Testis (tissue), 3 donors: ENCODE results near the gene TBC1D30. TPM values are rescaled to one million over a fixed set of nuclear protein-coding genes. Genes with fewer than 3 reads are reported as not detected.

Experiments used
- DNase-seq: peaks from one replicate; pipeline ENCODE4 v3.0.0-alpha.2; 2019
- H3K27ac ChIP-seq, 2 donors: fragments of 200-600 bp; sonication (generic); one replicate each; pipeline ENCODE4 v1.5.1; 2019
- H3K27me3 ChIP-seq: fragments of 200-600 bp; sonication (generic); one replicate; pipeline ENCODE4 v1.5.1; 2019
- H3K36me3 ChIP-seq: fragments of 200-600 bp; sonication (generic); one replicate; pipeline ENCODE4 v1.5.1; 2017; ENCODE audit warnings: low read depth; ENCODE audit errors: missing control alignments
- H3K4me1 ChIP-seq: fragments of 200-600 bp; sonication (generic); one replicate; pipeline ENCODE4 v1.5.1; 2019
- H3K4me3 ChIP-seq, 2 donors: fragments of 200-600 bp; sonication (generic); one replicate each; pipeline ENCODE4 v1.5.1; 2017 to 2019
- H3K9me3 ChIP-seq: fragments of 200-600 bp; sonication (generic); one replicate; pipeline ENCODE4 v1.5.1; 2017
- CTCF ChIP-seq, 3 experiments: fragments of 450-650 bp in 2 of 3; fragments of 200-600 bp in 1 of 3; sonication (generic) in 1 of 3; IDR thresholded peaks; one replicate each; pipeline ENCODE4 v1.5.1; 2016 to 2019; ENCODE audit warnings: antibody characterized with exemption in 3 of 3, mild to moderate bottlenecking in 2 of 3, moderate library complexity in 1 of 3
- POLR2A ChIP-seq: fragments of 450-650 bp; IDR thresholded peaks from one replicate; pipeline ENCODE4 v1.6.1; 2017; ENCODE audit warnings: antibody characterized with exemption, mild to moderate bottlenecking, moderate library complexity
- whole genome bisulfite sequencing, 2 donors: methylation state at CpG; one replicate each; pipeline ENCODE4 v1.1.5; 2018; 5-methylcytosine and 5-hydroxymethylcytosine counted together
- intact Hi-C: fragments of 100-400 bp; cut with DNase I; formaldehyde crosslinking; loops from one replicate; pipeline ENCODE4 v1.15.1; 2023; ENCODE audit warnings: low total_unique reads
- polyA plus RNA-seq: library from polyadenylated mRNA; stranded (reverse); fragments of 350-450 nt; fragmentation: Illumina TruSeq; extraction: RNeasy Lipid Tissue Mini Kit (QIAGEN cat#74804); gene quantifications from one replicate; pipeline ENCODE4 v1.2.3, GENCODE V29; 2014; ENCODE audit warnings: low read depth, low replicate concordance; ENCODE audit not compliant: insufficient read depth
- total RNA-seq, 2 donors: library from RNA; depleted of rRNA; stranded (reverse); fragments of >200 nt; gene quantifications; one replicate each; pipeline ENCODE4 v1.2.3, GENCODE V29; 2016

Gene TBC1D30
- total and polyA plus RNA-seq, 3 donors from 2014 or later = 7.0 to 8.7 (median 8.3) TPM

- no peak for DNase-seq
- WGBS, 2 donors = 4 to 7% methylated on average over 38 to 39 of the region's 39 CpGs
- Histone ChIP-seq H3K4me3 (peak overlapping the region; percentile 61 to 63), H3K4me1 (no peaks in the 10 kb centered on the region), H3K27ac (no peak overlapping the region), H3K9me3 (no peaks in the 10 kb centered on the region), H3K27me3 (no peaks in the 10 kb centered on the region), H3K36me3 (no peaks in the 10 kb centered on the region)
- no peak for TF ChIP-seq CTCF (IDR thresholded peaks at IDR 0.05)
- TF ChIP-seq POLR2A = no peak
- intact Hi-C loops = no loop called here
Measured at GRCh38 chr12:64781280-64782190, 42.9 kb upstream of the TBC1D30 start.

- TF ChIP-seq POLR2A (no peak), CTCF (IDR thresholded peaks at IDR 0.05) (no peak)
- Histone ChIP-seq H3K4me3 (peak overlapping the region; percentile 61 to 63), H3K27me3 (no peaks in the 10 kb centered on the region), H3K36me3 (no peaks in the 10 kb centered on the region), H3K4me1 (no peaks in the 10 kb centered on the region), H3K27ac (no peak overlapping the region), H3K9me3 (no peaks in the 10 kb centered on the region)
- intact Hi-C loops = no loop called here
- DNase-seq = no peak
- 44 to 51% methylated on average over 6 of the region's 6 CpGs for WGBS, 2 donors
Measured at GRCh38 chr12:64782191-64782876, 42.1 kb upstream of the TBC1D30 start.

DNA sequence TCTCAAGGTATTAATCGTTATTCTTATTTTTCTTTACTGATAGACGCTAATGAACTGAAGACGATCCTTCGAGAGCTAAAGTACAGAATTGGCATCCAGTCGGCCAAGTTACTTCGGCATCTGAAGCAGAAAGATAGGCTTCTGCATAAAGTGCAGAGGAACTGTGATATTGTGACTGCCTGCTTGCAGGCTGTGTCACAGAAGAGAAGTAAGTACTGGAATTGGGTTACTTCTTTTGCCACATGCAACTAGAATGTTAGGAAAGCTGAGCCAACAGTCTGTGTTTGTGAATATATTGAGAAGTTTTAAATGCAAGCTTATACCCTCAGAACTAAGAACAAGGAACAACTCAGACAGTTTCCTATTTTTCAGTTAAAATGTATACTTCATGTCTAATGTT is 38.6 kb upstream of the TBC1D30 start:
- 91 to 94% methylated on average over 6 of the region's 6 CpGs for WGBS, 2 donors
- Histone ChIP-seq H3K36me3 (no peaks in the 10 kb centered on the region), H3K4me1 (no peaks in the 10 kb centered on the region), H3K27ac (no peak overlapping the region), H3K4me3 (no peak overlapping the region), H3K9me3 (no peaks in the 10 kb centered on the region), H3K27me3 (no peaks in the 10 kb centered on the region)
- TF ChIP-seq POLR2A (no peak), CTCF (IDR thresholded peaks at IDR 0.05) (no peak)
- DNase-seq = no peak
- intact Hi-C loops = no loop called here

GRCh38 chr12:64790166-64790565 is 34.3 kb upstream of the TBC1D30 start:
- DNase-seq = no peak
- Histone ChIP-seq H3K9me3 (no peaks in the 10 kb centered on the region), H3K4me1 (no peaks in the 10 kb centered on the region), H3K36me3 (no peaks in the 10 kb centered on the region), H3K27ac (no peak overlapping the region), H3K27me3 (no peaks in the 10 kb centered on the region), H3K4me3 (no peak overlapping the region)
- TF ChIP-seq POLR2A (no peak), CTCF (IDR thresholded peaks at IDR 0.05) (no peak)
- intact Hi-C loops = no loop called here
- WGBS, 2 donors = 84 to 87% methylated on average over 1 of the region's 1 CpG
